Measurements from ENCODE around the gene EYA2. TPM values are rescaled to one million over a fixed set of nuclear protein-coding genes. Genes with fewer than 3 reads are reported as not detected.
"Not testable (repeated sequence)": the region's sequence is repeated elsewhere in the genome, so short reads cannot be mapped to it uniquely, and the experiment has no call there.

The EYA2 gene
- total and polyA plus RNA-seq, 11 donors: 0.30 to 4.2 (median 0.70) TPM

- H3K4me1 ChIP-seq: no peaks in the 10 kb centered on the region
- DNase-seq (no peak), ATAC-seq (peak in 1 of 4 donors; percentile 10)
- H3K9me3 ChIP-seq: peaks cover 0 to 13% (median 0%) of the 10 kb centered on the region in 12 donors
- H3K4me3 ChIP-seq: no peak overlapping the region
- intact Hi-C loops (cut with DNase I): no loop called here
- no peak for TF ChIP-seq POLR2A (IDR thresholded peaks at IDR 0.05)
- TF ChIP-seq, protein P1, sequence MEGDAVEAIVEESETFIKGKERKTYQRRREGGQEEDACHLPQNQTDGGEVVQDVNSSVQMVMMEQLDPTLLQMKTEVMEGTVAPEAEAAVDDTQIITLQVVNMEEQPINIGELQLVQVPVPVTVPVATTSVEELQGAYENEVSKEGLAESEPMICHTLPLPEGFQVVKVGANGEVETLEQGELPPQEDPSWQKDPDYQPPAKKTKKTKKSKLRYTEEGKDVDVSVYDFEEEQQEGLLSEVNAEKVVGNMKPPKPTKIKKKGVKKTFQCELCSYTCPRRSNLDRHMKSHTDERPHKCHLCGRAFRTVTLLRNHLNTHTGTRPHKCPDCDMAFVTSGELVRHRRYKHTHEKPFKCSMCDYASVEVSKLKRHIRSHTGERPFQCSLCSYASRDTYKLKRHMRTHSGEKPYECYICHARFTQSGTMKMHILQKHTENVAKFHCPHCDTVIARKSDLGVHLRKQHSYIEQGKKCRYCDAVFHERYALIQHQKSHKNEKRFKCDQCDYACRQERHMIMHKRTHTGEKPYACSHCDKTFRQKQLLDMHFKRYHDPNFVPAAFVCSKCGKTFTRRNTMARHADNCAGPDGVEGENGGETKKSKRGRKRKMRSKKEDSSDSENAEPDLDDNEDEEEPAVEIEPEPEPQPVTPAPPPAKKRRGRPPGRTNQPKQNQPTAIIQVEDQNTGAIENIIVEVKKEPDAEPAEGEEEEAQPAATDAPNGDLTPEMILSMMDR (IDR thresholded peaks at IDR 0.05): no peak
- H3K27me3 ChIP-seq: peaks cover 0 to 4% (median 0%) of the 10 kb centered on the region in 9 donors
- H3K27ac ChIP-seq: no peak overlapping the region
- WGBS, 4 donors: 64 to 79% (median 69%) methylated on average over 13 of the region's 13 CpGs
- no peaks in the 10 kb centered on the region for H3K36me3 ChIP-seq
Measured at GRCh38 chr20:46959081-46959692, 64.5 kb downstream of the EYA2 start.

DNA sequence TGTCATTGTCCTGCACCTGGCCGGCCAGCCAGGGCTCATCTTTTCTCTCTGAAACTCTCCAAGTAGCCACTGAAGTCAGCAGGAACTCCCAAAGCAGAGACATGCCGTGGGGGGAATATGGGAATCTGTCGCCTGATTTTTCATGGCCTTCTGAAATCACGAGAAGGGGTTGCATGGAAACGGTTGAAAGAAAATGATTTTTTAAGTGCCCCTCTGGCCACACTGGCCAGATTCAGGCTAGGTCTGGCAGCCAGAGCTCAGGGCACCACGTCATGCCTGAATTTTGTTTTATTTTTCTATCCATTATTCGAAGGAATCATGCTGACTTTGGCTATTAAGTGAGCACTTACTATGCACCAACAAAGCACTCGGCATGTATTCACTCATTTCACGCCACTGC, 65.2 kb downstream of the EYA2 start:
- DNase-seq (no peak), ATAC-seq (no peak)
- Histone ChIP-seq H3K9me3 (peaks cover 0 to 13% (median 0%) of the 10 kb centered on the region in 12 donors), H3K27me3 (peaks cover 0 to 4% (median 0%) of the 10 kb centered on the region in 9 donors), H3K36me3 (no peaks in the 10 kb centered on the region), H3K4me1 (no peaks in the 10 kb centered on the region), H3K4me3 (no peak overlapping the region), H3K27ac (no peak overlapping the region)
- 83 to 87% (median 84%) methylated on average over 9 of the region's 9 CpGs for WGBS, 4 donors
- TF ChIP-seq, protein P1 (IDR thresholded peaks at IDR 0.05): no peak
- no peak for TF ChIP-seq POLR2A (IDR thresholded peaks at IDR 0.05)
- intact Hi-C loops (cut with DNase I): no loop called here

DNA sequence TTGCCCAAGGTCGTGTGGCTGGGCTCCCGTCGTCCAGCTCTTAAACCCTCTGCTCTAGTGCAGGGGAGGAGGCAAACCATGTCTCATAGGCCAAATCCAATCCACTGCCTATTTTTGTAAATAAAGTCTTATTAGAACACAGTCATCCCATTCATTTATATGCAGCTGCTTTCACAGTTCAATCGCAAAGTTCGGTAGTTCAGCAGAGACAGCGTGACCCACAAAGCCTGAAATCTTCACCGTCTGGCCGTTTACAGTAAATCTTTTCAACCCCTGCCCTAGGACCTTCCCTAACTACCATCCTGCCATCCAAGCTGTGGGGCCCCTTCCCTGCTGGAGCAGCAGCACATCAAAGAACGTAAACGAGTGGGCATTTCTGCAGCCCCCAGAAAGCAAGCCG, 65.9 kb downstream of the EYA2 start:
- H3K4me1 ChIP-seq: no peaks in the 10 kb centered on the region
- no peak for DNase-seq
- WGBS, 4 donors: 71 to 75% (median 73%) methylated on average over 11 of the region's 11 CpGs
- no peak overlapping the region for H3K27ac ChIP-seq
- H3K27me3 ChIP-seq: peaks cover 0 to 4% (median 0%) of the 10 kb centered on the region in 9 donors
- intact Hi-C loops (cut with DNase I): no loop called here
- TF ChIP-seq, protein P1 (IDR thresholded peaks at IDR 0.05): no peak
- TF ChIP-seq POLR2A (IDR thresholded peaks at IDR 0.05): no peak
- no peak overlapping the region for H3K4me3 ChIP-seq
- no peak for ATAC-seq
- no peaks in the 10 kb centered on the region for H3K36me3 ChIP-seq
- H3K9me3 ChIP-seq: peaks cover 0 to 13% (median 0%) of the 10 kb centered on the region in 12 donors

- H3K4me3 ChIP-seq; DNase-seq; H3K27me3 ChIP-seq; H3K36me3 ChIP-seq; ATAC-seq; intact Hi-C loops (cut with DNase I); H3K27ac ChIP-seq; H3K9me3 ChIP-seq; H3K4me1 ChIP-seq: not testable (repeated sequence)
- 90 to 93% (median 91%) methylated on average over 4 of the region's 4 CpGs for WGBS, 4 donors
Measured at GRCh38 chr20:46961968-46962367, 67.3 kb downstream of the EYA2 start.

Measured in heart left ventricle (tissue), 16 donors.